Measurements from ENCODE around the gene CPLANE2.
A peak's percentile ranks its signal among the peaks of the same experiment; 100 is the strongest.
"Not testable (repeated sequence)": the region's sequence is repeated elsewhere in the genome, so short reads cannot be mapped to it uniquely, and the experiment has no call there.

The CPLANE2 gene

GRCh38 chr1:16236511-16237342 lies at the start of gene CPLANE2:
Gene CPLANE2, minus strand, starts transcription at chr1:16237183. Its CDS starts 441 bp downstream, at chr1:16236742.
- DNase-seq, result peak; percentile 96

DNA sequence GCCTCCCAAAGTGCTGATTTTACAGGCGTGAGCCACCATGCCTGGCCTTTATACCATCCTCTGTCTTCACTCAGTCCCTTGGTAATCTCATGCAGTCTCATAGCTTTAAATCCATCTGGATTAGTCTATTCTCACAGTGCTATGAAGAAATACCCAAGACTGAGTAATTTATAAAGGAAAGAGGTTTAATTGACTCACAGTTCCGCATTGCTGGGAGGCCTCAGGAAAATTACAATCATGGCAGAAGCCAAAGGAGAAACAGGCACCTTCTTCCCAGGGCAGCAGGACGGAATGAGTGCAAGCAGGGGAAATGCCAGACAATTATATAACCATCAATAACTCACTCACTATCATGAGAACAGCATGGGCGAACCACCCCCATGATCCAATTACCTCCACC lies 49.1 kb upstream of the CPLANE2 start:
- DNase-seq, result no peak

- DNase-seq, result no peak
Measured at GRCh38 chr1:16281765-16282164, 44.8 kb upstream of the CPLANE2 start.

- DNase-seq, result no peak
Measured at GRCh38 chr1:16279186-16279585, 42.2 kb upstream of the CPLANE2 start.

DNA sequence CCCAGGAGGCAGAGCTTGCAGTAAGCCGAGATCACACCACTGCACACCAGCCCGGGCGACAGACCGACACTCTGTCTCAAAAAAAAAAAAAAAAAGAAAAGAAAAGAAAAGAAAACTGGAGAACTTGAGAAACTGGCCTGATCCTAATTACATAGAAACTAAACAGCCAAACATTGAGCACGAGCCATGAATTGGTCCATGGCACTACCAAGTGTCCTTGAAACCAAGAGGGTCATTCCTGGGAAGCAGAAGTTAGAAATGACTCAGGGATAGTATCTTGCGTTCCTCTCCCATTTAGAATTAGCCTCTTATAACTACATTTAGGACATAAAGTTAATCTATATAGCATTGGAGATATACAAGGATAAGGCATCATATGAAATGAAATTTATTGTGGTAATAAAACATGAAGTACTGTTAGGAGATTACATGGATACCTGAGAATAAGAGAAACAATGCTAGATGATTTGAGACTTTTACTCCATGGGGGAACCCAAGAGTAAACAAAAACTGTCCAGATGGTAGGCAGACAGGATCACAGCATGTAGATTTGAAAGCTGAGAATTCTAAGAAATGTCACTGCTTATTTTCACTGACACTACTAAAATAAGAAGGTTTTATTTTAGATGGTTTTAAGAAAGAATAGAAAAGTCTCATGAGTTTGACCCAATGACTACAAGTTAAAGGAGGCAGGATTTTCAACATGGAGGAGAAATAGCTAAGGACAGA lies 39.5 kb upstream of the CPLANE2 start:
- DNase-seq, result no peak

DNA sequence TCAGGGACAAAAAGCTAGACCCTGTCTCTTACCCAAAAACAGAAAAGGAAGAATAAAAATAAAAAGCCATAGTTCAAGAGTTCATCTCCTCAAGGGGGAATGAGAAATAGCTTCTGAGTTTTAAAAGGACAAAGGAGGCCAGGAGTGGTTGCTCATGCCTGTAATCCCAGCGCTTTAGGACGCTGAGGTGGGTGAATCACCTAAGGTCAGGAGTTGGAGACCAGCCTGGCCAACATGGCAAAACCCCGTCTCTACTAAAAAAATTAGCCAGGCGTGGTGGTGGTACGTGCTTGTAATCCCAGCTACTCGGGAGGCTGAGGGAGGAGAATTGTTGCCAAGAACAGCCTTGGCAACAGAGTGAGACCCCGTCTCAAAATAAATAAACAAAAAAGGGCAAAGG lies 38.6 kb upstream of the CPLANE2 start:
- no peak for DNase-seq

- DNase-seq, result no peak
Measured at GRCh38 chr1:16267690-16268180, 30.8 kb upstream of the CPLANE2 start.

GRCh38 chr1:16266411-16267118 lies 29.6 kb upstream of the CPLANE2 start:
- DNase-seq, result no peak

DNA sequence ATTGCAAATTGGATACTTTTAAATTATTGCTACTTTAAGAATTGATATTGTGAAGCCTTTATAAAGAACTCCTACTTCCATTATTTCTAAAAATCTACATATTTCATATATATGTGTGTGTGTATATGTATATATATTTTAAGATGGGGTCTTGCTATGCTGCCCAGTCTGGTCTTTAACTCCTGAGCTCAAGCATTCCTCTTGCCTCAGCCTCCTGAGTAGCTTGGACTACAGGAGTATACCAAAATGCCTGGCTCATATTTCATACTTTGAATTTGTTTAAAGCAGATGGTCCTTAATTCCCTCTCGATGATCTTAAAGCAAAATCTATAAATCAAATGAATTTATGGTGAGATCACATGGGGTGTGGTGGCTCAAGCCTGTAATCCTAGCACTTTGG lies 25.1 kb upstream of the CPLANE2 start:
- no peak for DNase-seq

DNA sequence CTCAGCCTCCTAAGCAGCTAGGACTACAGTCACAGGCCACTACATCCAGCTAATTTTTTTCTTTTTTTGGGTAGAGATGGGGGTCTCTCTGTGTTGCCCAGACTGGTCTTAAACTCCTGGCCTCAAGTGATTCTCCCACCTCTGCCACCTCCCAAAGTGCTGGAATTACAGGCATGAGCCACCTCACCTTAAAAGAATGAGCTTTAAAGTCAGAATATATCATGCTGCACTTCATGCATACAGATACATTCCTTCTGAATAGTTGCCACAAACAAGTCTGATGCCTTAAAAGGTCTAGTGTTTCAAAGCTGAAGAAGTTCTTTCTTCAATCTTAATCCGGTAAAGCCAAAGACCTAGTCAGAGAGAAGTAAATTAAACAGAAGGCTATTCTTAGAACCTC lies 23.8 kb upstream of the CPLANE2 start:
- no peak for DNase-seq

DNA sequence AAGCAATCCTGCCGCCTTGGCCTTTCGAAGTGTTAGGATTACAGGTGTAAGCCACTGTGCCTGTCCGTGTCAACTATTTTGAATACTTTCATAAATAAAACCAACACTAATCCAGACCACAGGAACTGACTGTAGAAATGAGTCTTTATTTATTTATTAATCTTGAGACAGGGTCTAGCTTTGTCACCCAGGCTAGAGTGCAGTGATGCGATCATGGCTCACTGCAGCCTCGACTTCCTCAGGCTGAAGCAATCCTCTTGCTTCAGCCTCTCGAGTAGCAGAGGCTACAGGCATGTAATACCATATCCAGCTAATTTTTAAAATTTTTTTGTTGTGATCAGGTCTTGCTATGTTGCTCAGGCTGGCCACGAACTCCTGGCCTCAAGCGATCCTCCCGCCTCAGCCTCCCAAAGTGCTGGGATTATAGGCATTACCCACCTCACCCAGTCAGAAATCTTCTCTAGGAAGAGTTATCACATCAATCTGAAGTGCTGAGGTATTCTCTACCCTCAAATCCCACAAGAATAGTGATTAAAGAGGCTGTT lies 21.7 kb upstream of the CPLANE2 start:
- DNase-seq, result no peak

DNA sequence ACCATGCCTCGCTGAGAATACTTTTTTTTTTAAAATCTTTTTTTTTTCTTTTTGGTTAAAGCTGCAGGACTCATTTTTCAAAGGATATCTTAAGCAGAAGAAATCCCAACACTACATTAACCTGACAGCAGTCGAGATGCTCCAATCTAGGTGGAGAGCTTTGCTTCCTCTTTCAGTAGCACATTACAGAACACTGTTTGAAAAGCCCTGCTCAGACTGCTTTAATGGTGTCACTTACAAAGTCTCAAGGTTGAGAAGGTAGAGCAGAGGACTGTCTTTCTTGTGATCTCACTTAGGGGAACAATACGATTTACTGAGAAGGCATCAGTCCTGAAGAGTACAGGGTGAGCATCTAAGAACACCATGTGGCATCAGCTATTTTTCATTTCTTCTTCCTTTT lies 21.0 kb upstream of the CPLANE2 start:
- no peak for DNase-seq

- not testable (repeated sequence) for DNase-seq
Measured at GRCh38 chr1:16257556-16257955, 20.6 kb upstream of the CPLANE2 start.

DNA sequence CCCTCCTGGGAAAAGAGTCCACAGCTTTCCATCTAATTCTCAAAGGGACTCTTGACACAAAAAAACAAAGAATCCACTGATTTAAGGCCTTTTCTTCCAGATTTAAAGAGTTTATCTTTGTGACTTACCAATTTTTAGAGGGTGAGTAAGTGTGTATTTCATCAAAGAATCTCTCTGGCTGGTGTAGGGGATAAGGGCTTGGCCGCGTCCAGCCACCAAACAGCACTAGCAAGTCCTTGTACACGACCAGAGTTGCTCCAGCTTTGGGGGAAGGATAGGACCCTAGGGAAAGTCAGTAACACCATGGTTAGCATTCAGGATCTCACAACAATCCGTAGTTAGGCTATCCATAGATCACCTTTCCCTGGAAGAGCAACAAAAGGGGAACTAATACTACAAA lies 19.5 kb upstream of the CPLANE2 start:
- no peak for DNase-seq

DNA sequence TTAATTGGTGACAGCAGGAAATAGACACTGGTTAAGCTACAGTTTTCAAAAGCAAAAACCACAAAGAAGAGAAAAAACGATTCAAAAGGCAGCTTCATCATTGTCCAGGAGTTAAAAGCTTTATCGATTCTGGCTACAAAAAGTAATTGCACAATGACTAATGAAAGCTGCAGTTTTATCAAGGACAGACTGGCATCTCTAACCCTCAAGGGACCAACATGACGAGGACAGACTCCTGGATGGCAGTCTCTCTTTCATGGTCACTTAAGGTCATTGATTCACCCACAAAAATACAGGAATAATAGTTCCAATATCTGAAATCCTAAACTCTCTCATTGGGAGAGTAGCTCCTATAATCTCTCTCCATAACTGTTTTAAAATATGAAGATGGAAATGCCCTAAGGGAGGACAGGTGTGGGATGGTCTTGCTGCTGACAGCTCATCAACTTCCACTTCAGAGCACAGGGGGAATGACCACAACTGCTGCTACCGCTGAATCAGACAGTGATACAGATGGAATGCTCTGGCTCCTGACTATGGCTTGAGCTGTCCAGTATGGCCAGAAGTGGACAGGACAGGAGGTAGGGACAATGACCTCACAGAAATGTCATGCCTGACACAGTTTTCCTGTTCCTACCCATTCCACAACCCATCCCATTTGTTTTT lies 17.4 kb upstream of the CPLANE2 start:
- no peak for DNase-seq

DNA sequence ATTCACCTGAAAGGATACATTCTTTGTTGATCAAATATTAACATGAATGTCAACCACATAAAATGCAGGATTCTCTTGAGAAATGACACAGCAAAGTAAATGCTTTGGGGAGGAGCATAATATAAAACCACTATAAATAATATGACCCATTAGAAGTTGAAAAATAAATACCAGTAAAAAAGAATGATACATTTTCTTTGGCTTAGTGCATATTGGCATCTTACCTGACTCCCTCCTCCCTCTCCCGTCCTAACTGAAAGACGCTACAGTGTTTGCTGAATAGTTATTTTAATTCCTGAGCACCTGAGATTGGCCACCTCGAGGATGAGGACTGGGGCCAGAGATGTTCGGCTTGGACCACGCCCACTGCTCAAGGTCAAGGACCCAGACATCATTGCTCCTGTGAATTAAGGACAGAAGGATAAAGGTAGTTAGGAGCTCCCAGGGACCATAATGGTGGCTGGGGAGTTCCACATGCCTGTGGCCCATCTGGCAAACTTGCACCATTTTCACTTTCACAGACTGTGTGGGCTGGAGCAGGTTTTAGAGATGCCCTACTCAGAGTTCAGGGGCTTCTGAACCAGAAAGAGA lies 16.4 kb upstream of the CPLANE2 start:
- no peak for DNase-seq

- DNase-seq, result no peak
Measured at GRCh38 chr1:16252912-16253311, 15.9 kb upstream of the CPLANE2 start.

DNA sequence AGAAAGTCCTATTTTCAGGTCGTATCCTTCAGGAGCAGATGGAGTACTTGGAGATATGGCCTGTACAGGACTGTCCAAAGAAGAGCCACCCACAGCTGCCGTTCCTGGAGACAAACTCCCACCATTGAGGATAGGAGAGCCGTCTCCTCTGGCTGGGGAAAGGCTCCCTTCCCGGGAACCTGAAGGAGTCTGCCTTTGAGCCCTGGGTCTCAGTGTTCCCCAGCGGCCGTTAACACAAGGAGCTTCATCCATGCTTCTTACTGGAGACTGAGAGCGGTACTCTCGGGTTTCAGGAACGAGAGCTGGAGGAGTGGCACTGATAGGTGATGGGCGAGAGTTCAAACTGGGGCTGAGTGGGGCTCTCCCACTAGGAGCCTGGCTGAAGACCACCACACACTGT lies 14.4 kb upstream of the CPLANE2 start:
- DNase-seq, result no peak

DNA sequence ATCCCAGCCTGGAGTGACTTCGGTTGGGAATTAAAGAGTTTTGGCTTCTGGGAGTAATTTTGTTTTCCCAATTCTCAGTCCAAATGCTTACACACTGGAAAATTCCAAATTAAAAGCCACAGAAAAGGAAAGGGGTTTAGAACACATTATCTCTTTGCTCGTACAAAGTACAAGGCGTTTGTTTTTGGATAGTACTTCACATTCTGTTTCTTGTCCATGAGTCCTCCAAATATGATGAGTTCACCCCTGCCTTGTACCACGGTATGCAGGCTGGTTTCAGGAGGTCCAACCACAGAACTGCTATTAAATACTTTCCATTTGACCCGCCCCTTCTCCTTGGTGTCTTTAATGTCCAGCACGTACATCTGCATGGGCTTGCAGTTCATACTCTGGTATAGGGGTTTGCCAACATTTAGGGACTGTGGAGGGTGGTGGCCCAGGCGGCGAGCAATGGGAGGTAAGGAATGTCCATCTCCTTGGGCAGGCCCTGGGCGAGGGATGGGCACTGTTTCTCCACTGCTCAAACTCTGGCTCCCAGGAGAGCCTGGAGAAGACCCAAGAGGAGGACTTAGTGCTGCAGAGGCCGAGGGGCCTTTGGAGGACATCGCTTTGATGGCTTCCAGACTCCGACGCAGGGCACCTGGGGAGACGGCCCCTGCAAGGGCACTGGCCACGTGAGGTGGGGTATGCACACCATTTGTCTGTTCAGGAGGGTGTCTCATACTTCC lies 13.7 kb upstream of the CPLANE2 start:
- no peak for DNase-seq

DNA sequence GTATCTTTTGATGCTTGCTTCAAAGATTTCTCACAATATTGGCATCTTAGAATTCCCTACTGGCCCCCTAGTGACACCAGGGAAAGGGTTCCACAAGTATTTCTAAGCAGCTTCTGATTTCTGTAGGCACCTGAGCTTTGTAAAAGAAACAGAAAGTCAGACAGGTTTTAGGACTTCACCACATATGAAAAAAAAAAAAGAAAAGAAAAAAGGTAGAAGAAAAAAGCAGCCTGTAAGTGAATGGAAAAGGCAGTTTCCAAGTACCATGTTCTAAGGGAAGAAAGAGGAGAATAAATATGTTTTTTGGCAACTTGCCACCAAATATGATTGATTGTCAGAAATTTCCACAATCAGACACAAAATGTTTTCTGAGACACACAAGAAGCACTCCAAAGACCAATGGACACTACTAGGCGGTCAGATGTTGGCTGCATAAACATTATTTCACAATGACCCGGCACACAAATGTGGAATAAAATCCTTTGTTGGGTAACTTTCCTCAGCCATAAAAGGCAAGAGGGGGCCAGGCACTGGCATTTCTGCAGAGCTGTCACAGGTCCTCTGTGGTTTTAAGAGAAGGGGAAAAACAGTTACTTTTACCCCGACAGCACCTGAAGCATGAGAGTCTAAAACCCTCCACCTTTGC lies 12.7 kb upstream of the CPLANE2 start:
- DNase-seq, result no peak

All from NCI-H345 (cell line).